Activated T-helper 9 cell treated with anti-CD3 and anti-CD28 coated beads, Interleukin-2, amount 50 U/mL, for 16 hours (primary cell): ENCODE measurements around the gene SLC25A21.

Experiments used
- DNase-seq: peaks from one replicate; pipeline ENCODE4 v3.0.0-alpha.2; 2020; ENCODE audit warnings: low read depth

SLC25A21 gene

DNA sequence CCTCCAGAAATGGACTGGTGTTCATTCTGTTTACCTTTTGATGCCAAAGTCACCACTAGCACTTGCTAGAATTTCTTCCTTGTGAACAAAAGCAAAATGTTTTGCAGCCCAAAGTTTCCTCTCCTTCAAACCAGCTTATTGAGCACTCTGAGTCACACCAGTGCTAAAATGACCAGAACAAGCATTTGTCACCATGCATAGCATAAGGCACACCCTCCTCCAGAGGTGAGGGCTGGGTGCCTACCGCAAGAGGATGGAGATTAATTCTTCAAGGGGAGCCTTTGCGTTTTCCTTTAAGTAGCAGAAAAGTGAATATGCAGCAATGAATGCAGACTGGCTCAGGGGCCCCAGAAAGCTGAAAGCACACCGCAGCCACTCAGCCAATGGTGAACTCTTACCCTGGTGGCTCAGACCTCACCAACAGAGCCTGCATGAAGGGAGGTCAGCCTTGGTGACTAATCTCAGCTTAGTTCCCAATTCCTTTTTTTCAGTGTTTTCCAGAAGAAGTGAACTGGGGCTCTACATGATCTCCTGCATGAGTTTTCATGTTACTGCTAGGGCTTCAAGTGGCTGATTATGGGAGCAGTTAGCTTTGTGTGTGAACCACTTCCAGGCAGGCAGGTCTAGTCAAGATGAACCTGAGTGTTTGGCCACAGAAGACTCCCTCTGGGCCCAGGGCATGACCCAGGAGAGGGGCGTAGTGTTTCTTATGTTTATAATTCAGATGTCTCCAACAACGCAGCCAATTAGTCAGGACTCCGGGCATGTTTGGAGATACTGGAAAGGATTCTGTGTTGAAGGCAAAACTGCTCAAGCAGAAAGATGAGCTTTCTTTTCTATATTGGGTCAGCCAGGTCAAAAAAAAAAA lies 414.4 kb downstream of the SLC25A21 start:
- no peak for DNase-seq

DNA sequence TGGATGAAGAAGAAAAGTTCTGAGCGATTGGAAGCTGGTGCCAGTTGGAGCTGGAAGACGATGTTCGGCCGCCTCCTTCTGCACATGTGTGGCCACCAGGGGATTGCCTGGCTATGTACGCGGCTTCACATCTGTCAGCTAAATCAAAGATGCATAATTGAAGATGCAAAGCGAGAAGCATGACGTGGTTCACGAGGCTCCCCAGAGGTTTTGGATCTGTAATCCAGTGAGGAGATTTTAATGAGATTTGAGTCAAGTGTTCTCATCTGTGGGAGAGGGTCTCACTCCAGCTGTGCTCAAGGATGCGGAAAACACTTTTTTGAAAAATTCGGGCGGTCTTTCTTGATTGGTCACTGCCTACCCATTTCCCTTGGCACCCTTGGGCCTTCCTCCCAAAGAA lies 416.2 kb downstream of the SLC25A21 start:
- DNase-seq: no peak

DNA sequence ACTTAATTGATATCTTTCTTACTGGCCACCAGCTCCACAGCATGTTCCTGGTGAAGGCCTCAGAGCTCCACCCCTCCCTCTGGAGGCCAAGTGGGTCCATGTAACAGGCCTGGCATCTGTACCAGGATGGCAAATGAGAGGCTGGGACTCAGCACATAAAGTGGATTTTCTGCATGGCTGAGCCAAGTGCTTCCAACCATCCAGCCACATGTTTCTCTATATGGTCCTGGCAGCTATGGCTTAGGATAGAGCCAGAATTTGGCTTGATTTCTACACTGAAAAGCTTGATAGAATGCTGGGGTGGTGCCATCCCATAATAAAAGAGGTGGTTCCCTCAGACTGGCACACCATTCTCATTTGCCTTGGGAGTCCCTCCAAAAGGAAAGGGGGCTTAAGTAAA lies 416.6 kb downstream of the SLC25A21 start:
- no peak for DNase-seq

DNA sequence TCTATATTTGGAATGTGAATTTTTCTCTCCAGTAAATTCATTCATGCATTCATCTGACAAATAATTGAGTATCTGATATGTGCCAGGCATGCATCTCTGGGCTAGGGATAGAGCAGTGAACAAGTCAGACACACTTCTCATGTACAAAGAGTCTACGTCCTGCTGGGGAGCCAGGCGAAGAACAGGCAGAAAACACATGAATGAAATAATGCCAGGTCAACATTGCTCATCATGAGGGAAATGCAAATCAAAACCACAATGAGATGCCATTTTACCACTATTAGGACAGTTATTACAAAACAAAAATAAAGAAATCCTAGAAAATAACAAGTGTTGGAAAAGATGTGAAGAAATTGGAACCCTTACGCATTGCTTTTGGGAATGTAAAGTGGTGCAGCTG lies 420.5 kb downstream of the SLC25A21 start:
- DNase-seq: no peak

DNA sequence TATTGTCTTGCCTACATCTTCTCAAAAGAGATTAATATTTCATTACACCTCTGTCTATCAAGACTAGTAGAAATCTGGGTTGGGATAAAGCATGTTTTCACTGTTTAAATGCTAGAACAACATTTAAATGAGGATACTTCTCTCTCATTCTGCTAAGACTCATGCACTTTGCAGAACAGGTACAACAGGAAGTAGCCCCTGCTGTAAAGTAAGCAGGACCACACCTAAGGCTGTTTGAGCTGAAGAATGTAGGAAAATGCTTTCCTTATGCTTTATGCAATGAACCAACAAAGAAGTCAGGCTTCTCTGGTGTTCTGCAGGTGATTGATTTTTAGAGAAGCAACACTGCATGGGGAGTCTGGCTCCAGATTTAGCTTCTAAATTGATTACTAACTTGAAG lies 421.3 kb downstream of the SLC25A21 start:
- DNase-seq: no peak

DNA sequence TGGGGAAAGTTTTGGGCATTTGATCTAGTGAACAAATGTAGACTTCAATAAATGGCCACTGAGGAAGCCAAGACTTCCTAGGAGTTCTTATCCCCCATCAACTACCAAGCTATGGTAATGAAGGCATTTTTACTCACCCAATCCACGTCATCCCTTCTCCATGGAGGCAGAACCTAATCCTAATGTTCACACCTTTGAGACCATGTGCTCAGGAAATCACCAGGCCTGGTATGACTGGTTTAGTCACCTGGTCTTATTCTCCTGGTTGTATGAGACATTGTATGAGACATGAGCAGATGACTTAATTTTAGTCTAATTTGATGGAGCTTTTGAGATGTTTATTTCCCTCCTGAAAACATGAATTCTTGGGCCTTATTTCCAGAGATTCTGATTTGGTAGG lies 422.2 kb downstream of the SLC25A21 start:
- no peak for DNase-seq

DNA sequence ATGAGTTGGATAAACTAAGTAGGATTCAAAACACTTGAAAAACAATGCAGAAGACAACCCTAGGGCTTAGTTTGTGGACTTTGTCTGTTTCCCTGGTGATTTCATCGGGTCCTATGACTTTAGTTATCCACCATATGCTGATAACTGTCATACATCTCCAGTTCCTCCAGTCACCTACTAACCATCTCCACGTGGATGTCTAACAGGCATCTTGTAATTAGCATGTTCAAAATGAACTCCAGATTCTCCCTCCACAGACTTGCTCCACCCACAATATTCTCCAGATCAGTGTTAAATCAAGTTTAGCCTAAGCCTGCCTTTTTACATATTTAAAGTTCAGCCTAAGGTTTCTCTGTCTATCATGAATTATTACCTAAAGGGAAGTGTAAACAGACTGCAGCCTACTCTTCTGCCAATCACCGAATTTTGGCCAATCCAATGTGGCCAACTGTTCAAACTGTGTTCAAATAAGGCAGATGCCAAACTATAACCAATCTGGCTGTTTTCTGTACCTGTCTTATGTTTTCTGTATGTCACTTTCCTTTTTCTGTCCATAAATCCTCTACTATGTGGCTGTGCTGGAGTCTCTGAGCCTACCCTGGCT lies 423.7 kb downstream of the SLC25A21 start:
- DNase-seq: no peak

DNA sequence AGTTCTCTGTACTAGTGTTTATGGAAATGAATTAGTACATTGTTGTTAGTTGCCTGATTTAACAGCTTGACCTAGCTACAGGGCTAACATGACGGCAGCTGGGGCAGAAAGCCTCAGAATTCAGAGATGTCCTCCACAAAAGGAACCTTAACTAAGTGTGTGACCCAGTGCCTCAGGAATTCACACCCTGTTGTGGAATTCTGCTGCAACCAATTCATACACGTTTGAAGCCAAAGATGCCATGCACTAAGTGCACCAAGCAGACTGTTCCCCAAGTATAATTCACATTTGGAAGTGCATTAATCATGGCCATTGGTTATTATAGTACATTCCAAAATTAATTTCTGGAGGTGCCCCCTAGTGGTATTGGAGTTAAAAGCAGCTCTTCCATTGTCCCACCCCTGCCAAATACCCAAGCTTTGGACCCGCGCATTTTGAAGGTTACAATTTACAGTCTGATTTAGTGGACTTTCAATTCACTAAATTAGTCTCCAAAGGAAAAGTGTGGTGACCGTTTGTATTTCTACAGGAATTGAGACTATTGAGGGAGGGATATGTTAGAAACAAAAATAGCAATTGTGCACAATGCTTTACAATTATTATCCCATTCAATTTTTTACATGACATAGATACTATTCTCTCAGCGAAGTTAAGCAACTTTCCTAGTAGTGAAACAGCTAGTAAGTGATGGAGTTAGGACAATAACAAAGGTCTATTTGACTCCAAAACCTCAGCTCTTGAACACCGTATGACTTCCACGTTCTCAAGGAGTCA lies 424.8 kb downstream of the SLC25A21 start:
- DNase-seq: no peak

DNA sequence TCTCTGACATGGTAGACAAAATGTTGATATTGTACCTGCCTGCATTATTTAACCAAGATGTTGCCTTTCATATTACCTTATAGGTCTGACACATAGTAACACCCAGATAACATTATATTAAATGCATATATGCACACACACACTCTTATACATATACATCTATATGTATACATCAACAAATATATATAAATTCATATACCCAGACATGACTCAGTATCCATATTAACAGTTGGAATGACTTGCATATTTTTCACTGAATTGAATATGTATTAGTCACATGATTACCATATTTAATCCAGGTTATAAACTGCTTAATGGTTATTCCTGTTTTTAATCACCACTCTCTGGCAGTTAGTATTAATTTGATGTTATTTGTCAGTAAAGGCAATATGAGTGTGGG lies 425.5 kb downstream of the SLC25A21 start:
- DNase-seq: no peak

DNA sequence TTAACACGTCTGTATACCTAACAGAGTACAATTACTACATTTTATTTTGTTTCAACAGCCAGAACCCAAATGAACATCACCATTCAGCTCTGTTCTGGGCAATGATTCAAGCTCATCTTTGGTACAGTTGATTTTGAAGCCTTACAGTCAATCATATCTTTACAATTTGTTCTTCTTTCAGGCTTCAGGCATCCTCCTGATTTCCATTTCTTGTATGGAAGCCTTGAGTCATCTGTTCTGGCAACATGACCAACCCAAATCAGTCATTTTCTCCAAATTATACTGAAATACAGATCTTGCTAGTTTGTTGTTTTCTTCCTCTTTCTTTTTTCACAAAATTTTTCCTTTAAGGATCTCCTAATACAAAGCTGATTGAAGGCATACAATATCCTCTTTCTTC lies 430.5 kb downstream of the SLC25A21 start:
- no peak for DNase-seq

DNA sequence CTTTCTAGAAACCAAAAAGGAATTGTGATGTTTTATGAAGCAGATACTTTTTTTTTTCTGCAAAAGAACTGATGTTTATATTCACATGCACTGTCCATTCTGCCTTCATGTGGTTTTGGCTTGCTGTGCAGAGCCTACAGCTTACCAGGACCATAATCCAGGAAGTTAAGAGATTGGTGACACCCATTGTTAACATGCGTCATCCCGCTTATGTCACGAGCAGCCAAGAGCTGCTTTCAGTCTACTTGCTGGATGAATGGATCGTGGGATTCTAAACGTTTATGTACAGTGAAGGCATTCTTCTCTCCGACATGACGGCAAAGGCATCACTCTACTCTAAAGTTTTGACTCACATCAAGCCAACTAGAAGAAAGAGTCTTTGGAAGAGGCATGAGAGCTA lies 434.1 kb downstream of the SLC25A21 start:
- DNase-seq: no peak

DNA sequence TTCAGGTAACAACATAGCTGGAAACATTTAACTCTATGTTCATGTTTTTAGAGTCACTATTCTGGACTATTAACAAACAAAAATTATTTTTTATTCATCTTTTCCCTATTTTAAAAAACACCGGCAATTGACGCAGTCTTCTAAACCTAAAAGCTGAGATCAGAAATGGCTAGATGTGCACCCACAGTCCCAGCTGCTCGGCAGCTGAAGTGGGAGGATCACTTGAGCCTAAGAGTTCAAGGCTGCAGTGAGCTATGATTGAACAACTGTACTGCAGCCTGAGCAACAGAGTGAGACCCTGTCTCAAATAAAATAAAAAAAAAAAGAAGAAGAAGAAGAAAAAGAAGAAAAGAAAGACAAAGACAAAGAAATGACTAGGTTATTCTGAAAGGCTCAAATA lies 446.3 kb downstream of the SLC25A21 start:
- no peak for DNase-seq

DNA sequence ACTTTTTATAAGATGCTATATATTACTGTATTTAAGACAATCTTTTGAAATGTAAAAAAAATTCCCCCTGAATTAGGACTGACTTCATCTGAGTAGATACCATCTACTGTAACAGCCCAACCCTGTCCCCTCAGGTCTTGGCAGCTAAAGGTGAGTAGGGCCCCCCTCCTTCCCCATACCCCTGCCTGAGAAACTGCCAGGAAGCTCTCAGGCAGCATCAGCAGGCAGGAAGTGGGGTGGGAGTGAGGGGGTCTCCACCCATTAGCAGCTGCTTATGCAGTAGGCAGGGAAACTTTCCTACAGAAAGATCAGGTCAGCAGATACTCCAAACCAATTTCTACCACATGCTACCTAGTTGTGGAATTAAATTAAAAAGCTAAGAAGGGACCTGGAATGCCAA lies 448.2 kb downstream of the SLC25A21 start:
- DNase-seq: no peak

DNA sequence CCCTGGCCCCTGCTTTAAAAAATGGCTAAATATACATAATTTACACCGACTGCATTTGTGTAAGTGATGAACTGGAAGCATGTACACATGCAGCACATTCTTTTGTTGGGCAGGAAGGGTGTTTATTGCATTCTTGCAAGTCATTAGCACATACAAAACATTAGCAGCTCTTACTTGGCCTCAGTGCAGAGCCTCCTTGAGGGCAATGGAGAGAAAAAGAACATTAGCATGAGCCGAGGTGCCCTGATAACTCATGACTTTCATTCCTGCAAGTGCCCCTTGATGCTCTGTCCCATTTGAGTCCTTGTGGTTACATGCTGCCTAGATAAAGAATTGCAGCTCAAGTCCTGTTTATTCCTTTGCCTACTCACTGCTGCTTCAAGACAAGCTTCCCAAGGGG lies 448.9 kb downstream of the SLC25A21 start:
- no peak for DNase-seq

DNA sequence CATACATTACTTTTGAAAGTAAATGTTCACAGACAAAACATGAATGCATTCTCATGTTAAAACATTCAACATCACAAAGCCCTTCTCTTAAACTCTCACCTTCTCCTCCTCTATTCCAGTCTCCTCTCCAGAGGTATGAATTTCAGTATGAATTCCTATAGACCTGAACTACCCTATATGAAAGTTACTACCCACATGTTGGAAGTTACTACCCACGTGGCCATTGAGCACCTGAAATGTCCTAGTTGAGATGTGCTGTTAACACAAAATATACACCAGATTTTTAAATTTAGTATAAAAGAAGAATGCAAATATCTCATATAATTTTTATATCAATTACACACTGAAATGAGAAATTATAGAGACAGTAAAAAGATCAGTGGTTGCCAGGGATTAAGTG lies 450.5 kb downstream of the SLC25A21 start:
- DNase-seq: no peak

DNA sequence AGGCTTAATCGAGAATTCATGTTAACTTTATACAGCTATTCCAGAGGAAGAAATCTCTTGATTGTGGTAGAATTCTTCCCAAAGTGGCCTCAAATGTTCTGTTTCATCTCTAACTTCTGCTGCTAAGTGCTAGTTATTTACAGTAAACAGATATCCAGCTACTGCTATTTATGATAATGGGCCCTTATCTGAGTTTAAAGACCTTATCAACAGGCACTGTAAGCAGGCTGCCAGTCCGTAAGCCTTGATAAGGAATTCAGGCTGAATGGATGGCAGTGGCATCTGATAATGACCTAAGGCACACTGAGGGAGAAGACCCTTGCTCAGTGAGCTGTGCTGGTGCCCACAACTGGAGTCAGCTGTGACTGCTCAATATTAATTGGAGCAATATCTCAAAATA lies 451.7 kb downstream of the SLC25A21 start:
- DNase-seq: no peak

DNA sequence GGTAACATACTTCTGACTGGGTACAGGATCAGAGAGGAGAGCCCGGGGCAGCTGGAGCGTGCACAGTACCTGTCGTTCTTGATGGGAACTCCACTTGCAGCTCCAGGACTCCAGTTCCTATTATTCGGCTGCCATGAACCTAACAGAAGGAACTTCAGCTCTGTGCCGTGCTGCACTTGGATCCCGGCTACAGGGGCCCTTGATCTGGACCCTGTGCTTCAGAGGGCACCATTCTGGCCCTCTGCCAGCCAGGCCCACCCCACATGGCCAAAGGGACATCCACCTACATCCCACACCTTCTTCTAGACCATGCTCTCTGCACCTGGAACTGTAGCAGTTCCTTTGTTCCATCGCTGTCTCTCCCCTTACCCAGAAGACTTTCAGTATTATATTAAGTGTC lies 452.6 kb downstream of the SLC25A21 start:
- no peak for DNase-seq

DNA sequence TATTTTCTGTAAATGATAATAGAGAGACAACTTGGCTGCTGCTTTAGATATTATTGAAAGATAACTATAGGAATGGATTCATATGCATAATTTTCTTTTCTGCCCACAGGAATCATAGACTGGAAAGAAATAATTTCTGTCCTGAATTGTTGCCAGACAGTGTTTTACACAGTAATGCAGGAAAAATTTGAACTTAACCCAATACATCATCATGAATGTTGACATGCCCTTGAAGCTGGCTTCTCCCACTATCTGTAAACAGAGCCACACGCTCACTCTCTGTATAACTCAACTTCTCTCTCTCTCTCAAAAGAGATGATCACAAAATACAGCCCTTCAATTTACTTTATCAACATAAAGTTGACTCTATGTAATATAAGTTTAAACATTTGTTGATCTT lies 454.2 kb downstream of the SLC25A21 start:
- DNase-seq: no peak

DNA sequence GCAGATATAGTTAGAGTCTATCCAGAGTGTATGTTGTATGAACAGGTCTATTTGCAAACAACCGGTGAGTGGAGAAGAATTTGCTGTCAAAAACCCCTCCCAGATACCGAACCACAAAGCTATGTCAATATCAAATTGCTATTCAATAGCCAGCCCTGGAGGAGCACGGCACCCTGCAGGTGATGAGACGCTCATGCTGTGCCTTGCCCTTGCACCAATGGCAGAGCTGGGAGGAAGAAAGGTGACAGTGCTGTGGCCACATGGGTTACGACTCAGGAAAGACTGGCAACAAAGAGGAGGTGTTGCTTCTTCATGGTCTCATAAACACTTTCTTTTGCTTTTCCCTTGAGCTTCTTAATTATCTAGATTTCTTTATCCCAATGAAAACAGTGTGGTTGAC lies 455.0 kb downstream of the SLC25A21 start:
- DNase-seq: no peak

DNA sequence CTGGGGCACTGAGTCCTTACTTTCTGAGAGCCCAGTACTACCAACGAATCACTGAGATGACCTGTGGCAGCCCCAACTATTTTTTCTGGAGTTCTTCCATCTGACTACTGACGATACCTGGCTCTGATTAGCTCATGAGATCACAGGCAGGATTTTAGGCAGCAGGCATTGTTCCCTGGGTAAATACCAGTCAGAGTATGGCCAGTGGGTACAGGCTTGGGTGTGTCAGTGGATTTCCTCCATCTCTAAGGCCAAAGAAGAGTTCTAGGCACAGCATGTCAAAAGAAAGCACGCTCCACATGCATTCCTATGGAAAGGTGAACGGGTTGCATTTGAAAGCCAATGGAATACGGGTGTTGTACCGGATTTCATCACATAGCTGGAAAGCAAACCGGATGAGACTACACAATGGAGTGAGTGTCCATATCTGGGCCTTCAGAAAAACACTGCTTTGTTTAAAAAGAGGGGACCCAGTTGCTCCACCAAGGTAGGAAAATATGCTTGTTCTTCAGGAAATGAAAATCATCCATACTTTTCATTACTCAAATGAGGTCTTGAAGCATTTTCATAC lies 455.7 kb downstream of the SLC25A21 start:
- no peak for DNase-seq

DNA sequence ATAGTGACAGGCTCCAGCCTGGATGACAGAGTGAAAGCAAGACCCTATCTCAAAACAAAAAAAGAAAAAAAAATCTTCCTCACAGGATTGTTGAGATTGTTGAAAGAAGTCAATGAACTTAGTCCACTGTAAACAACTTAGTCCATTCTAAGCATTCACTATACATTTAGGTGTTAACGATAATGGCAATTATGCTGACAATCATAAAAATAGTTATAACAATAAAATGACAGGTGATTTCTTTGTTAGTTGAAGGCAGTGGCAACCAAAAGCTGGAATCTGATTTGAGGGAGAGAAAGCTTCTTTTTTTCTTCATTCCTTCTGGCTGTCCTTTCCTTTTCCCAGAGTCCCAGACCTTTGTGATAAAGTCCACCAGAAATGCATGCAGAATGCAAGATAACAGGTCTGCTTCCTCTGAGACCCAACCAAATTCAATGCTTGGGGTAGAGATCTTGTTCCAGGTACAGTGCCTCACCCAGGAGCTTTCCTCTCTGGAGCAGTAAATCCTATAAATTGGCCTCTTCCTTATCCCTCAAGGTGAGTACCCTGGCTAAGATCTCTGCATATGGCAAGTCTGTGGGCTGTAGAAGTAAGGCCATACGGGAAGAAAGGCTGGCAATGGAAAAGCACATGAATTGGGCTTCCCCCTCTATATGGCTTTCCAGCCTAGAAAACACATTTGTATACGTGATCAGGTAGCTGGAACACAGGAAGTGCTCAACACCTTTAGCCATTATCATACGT lies 458.3 kb downstream of the SLC25A21 start:
- DNase-seq: no peak

DNA sequence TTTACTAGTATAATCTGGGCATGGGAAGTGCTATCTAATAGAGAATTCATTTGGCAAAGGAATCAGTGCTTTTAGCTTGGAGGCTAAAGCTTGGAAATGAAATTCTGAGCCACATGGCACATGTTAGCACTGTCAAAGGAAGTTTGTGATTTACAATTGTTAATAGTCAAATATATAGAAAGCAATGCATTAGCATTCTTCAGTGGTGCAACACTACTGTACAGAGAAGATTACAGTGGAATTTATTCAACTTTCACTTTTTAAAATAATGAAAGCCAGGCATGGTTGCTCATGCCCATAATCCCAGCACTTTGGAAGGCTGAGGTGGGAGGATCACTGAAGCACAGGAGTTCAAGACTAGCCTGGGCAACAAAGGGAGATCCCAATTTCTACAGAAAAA lies 464.8 kb downstream of the SLC25A21 start:
- DNase-seq: no peak
